OCI-LY7 (cell line): Measurements from ENCODE around the gene ARPC5L. TPM values are rescaled to one million over a fixed set of nuclear protein-coding genes. Genes with fewer than 3 reads are reported as not detected.
A peak's percentile ranks its signal among the peaks of the same experiment; 100 is the strongest.
"Not testable (repeated sequence)": the region's sequence is repeated elsewhere in the genome, so short reads cannot be mapped to it uniquely, and the experiment has no call there.

Experiments used
- BruUV-seq: library from RNA; stranded (reverse); fragments of 400-500 nt; replicated peaks from 2 replicates; lab custom pipeline; 2021; lab: Mats Ljungman, UMichigan
- CTCF ChIA-PET: fragments of 300-600 bp; sonication (Branson Sonifier 250); formaldehyde crosslinking; loops from one replicate; lab custom pipeline; 2022; ENCODE audit warnings: antibody characterized with exemption; ENCODE audit not compliant: unreplicated experiment; lab: Charles Lee
- POLR2A ChIA-PET: fragments of 300-600 bp; sonication (Branson Sonifier 250); formaldehyde crosslinking; loops from one replicate; lab custom pipeline; 2022; ENCODE audit warnings: antibody characterized with exemption; lab: Charles Lee
- DNase-seq: peaks from one replicate; pipeline ENCODE4 v3.0.0-alpha.2; 2015; ENCODE audit warnings: low spot score
- H2AFZ ChIP-seq: fragments of 200-600 bp; sonication (generic), shearing (Covaris generic); 2 replicates; pipeline ENCODE4 v1.6.1; 2014; ENCODE audit warnings: mild to moderate bottlenecking, antibody characterized with exemption, low read length, moderate library complexity
- H3K27ac ChIP-seq: fragments of 200-600 bp; sonication (generic); 2 replicates; pipeline ENCODE4 v1.5.1; 2014; ENCODE audit warnings: mixed run types, low read depth, mild to moderate bottlenecking, moderate library complexity, low read length, inconsistent platforms; ENCODE audit not compliant: poor library complexity, severe bottlenecking
- H3K36me3 ChIP-seq: fragments of 200-600 bp; sonication (generic); 2 replicates; pipeline ENCODE4 v1.6.1; 2014; ENCODE audit warnings: mild to moderate bottlenecking, antibody characterized with exemption, low read length, moderate library complexity, mixed read lengths; ENCODE audit not compliant: insufficient read depth
- H3K4me1 ChIP-seq: fragments of 200-600 bp; sonication (generic); 2 replicates; pipeline ENCODE4 v1.5.1; 2014; ENCODE audit warnings: mild to moderate bottlenecking, low read length; ENCODE audit not compliant: insufficient read depth, poor library complexity, severe bottlenecking
- H3K4me2 ChIP-seq: fragments of 200-600 bp; sonication (generic); 2 replicates; pipeline ENCODE4 v1.6.1; 2014; ENCODE audit warnings: mild to moderate bottlenecking, low read length
- H3K4me3 ChIP-seq: fragments of 200-600 bp; sonication (generic); 2 replicates; pipeline ENCODE4 v1.5.1; 2014; ENCODE audit warnings: mild to moderate bottlenecking, low read depth, low read length; ENCODE audit not compliant: poor library complexity, severe bottlenecking
- H3K79me2 ChIP-seq: fragments of 200-600 bp; sonication (generic); 2 replicates; pipeline ENCODE4 v1.6.1; 2016; ENCODE audit warnings: low read depth, mild to moderate bottlenecking, low read length, moderate library complexity, mixed read lengths; ENCODE audit not compliant: insufficient read depth
- H3K9me2 ChIP-seq: fragments of 200-600 bp; sonication (generic); 2 replicates; pipeline ENCODE4 v1.6.1; 2016; ENCODE audit warnings: mild to moderate bottlenecking, low read length, mixed read lengths; ENCODE audit not compliant: insufficient read depth
- H3K9me3 ChIP-seq: fragments of 200-600 bp; sonication (generic); 2 replicates; pipeline ENCODE4 v1.6.1; 2014; ENCODE audit warnings: mild to moderate bottlenecking, mixed run types, low read length, mixed read lengths
- H4K20me1 ChIP-seq: fragments of 200-600 bp; sonication (generic); 2 replicates; pipeline ENCODE4 v1.6.1; 2014; ENCODE audit warnings: mild to moderate bottlenecking, antibody characterized with exemption, low read length, moderate library complexity, mixed read lengths; ENCODE audit not compliant: insufficient read depth
- CTCF ChIP-seq: fragments of 200-600 bp; sonication (generic); conservative IDR thresholded peaks from 2 replicates; pipeline ENCODE4 v1.5.1; 2014; ENCODE audit warnings: mild to moderate bottlenecking, antibody characterized with exemption, low read length, moderate library complexity, mixed read lengths
- EZH2phosphoT487 ChIP-seq: fragments of 200-600 bp; sonication (generic); IDR thresholded peaks from 2 replicates; pipeline ENCODE4 v1.6.1; 2018; ENCODE audit warnings: low read depth, borderline replicate concordance, mild to moderate bottlenecking, mixed run types, antibody characterized with exemption, low read length, moderate library complexity, mixed read lengths
- intact Hi-C: fragments of 100-400 bp; cut with micrococcal nuclease; formaldehyde crosslinking; loops from one replicate; pipeline ENCODE4 v1.10.0; 2022; ENCODE audit not compliant: unreplicated experiment
- total RNA-seq, 2 experiments: library from RNA; depleted of rRNA in 1 of 2; stranded (reverse); fragments of >200 nt in 1 of 2; shearing (Covaris generic) in 1 of 2; gene quantifications; 2 replicates each; pipeline ENCODE4 v1.2.3, GENCODE V29; 2014 to 2022

Gene ARPC5L
- total RNA-seq, 2 experiments from 2014 or later = 74.0 to 107 TPM

DNA sequence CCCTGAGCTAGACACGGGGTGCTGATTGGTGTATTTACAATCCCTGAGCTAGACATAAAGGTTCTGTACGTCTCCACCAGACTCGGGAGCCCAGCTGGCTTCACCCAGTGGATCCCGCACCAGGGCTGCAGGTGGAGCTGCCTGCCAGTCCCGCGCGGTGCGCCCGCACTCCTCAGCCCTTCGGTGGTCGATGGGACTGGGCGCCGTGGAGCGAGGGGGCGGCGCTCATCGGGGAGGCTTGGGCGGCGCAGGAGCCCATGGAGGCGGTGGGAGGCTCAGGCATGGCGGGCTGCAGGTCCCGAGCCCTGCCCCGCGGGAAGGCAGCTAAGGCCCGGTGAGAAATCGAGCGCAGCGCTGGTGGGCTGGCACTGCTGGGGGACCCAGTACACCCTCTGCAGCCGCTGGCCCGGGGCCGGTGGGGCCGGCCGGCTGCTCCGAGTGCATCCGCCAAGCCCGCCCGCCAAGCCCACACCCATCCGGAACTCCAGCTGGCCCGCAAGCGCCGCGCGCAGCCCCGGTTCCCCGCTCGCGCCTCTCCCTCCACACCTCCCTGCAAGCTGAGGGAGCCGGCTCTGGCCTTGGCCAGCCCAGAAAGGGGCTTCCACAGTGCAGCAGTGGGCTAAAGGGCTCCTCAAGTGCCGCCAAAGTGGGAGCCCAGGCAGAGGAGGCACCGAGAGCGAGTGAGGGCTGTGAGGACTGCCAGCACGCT lies 23.2 kb upstream of the ARPC5L start:
- H3K4me2 ChIP-seq, H3K4me3 ChIP-seq, CTCF ChIA-PET, H3K79me2 ChIP-seq, H2AFZ ChIP-seq, H3K9me3 ChIP-seq, DNase-seq, POLR2A ChIA-PET, BruUV-seq, H3K36me3 ChIP-seq, H3K4me1 ChIP-seq, H3K27ac ChIP-seq, H3K9me2 ChIP-seq, intact Hi-C loops, H4K20me1 ChIP-seq: not testable (repeated sequence)

DNA sequence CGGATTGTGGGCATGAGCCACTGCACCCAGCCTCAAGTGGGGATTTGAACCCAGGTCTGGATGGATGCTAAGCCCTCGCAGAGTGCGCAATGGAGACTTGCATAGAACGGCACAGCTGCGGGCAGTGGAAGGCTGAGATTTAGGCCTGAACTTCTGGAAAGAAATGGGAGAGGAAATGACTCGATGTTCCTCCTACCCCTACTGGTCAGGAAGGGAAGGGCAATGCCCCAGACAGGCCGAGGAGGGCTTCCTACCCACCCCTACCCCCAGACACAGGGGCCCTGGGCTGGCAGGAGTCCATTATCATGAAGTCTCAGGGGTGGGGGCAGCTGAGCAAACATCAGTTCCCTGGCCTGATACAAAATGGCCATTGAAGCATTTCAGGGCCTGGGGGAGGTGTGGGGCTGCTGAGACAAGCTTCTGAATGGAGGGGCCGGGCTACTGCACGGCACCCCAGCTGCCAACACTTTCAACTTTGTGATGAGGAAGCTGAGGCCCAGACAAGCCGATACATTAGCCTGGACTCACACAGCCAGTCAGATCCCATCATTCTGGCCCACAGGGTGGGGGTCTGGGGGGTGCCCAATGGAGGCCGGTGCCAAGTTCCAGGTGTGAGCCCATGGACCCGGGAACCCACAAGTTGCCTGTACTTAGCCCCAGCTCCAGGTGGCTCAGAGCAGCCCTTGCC lies 22.2 kb upstream of the ARPC5L start:
- H3K9me3 ChIP-seq = no peaks in the 10 kb centered on the region

DNA sequence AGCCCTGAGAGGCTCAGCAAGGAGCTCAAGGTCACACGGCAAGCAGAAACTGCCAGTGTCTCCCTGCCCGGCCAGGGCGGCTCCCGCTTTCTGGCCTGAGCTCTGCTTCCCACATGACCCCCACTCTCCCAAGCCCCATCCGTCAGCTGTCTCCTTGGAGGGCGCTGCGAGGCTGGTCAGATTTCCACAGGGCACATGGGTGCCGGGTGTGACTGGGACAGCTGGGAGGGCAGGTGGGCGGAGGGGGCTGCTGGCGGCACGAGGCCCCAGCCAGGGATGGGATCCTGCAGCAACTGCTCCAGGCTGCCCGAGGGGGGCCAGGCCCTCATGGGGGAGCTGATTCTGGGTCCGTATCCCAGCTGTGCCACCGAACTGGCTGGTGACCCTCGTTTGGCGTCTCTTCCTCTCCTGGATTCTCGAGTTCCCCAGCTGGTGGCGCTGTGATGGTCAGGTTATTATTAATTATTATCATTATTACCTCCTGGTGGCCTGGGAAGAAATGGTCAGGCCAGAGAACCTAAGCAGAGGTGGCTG lies 21.6 kb upstream of the ARPC5L start:
- H3K9me3 ChIP-seq = no peaks in the 10 kb centered on the region
- H2AFZ ChIP-seq = no peak overlapping the region
- no peak for DNase-seq
- no TSS peak for BruUV-seq
- intact Hi-C loops = no loop called here
- POLR2A ChIA-PET = interaction anchor here (1.1 kb wide), 1 partner anchor 8 kb away, joined by 3 read pairs; no protein-coding TSS in a partner anchor
- H3K4me1 ChIP-seq = no peaks in the 10 kb centered on the region
- H3K9me2 ChIP-seq = no peaks in the 10 kb centered on the region
- TF ChIP-seq CTCF (peak; percentile 82), EZH2phosphoT487 (no peak)
- H3K4me3 ChIP-seq = no peak overlapping the region
- H3K79me2 ChIP-seq = no peaks in the 10 kb centered on the region
- H3K36me3 ChIP-seq = no peaks in the 10 kb centered on the region
- CTCF ChIA-PET = interaction anchor here (0.6 to 1.2 kb wide), 3 partner anchors 8 to 68 kb away, joined by 3 to 5 read pairs (median 5); no protein-coding TSS in a partner anchor
- no peak overlapping the region for H3K27ac ChIP-seq
- H3K4me2 ChIP-seq = no peak overlapping the region
- no peaks in the 10 kb centered on the region for H4K20me1 ChIP-seq

More for the DNA sequence above, 22.2 kb upstream of the ARPC5L start:
- Histone ChIP-seq H3K79me2 (no peaks in the 10 kb centered on the region), H3K4me3 (no peak overlapping the region), H2AFZ (no peak overlapping the region), H4K20me1 (no peaks in the 10 kb centered on the region), H3K27ac (no peak overlapping the region), H3K4me1 (no peaks in the 10 kb centered on the region), H3K9me2 (no peaks in the 10 kb centered on the region), H3K4me2 (no peak overlapping the region), H3K36me3 (no peaks in the 10 kb centered on the region)
- BruUV-seq = no TSS peak
- DNase-seq = peak; percentile 46
- ChIA-PET POLR2A (interaction anchor here (1.1 kb wide), 1 partner anchor 9 kb away, joined by 3 read pairs; no protein-coding TSS in a partner anchor), CTCF (interaction anchor here (0.6 to 1.2 kb wide), 3 partner anchors 9 to 67 kb away, joined by 3 to 5 read pairs (median 5); no protein-coding TSS in a partner anchor)
- TF ChIP-seq EZH2phosphoT487 (no peak), CTCF (peak; percentile 69)
- intact Hi-C loops = no loop called here
